GM12878 (cell line): ENCODE measurements around the gene RIT1. TPM values are rescaled to one million over a fixed set of nuclear protein-coding genes. Genes with fewer than 3 reads are reported as not detected.

Experiments used
- CHD2 ChIP-seq: IDR thresholded peaks from 2 replicates; pipeline ENCODE4 v1.6.1; 2011; ENCODE audit warnings: low read depth, low read length, improper control_type of control experiment, borderline replicate concordance
- CREM ChIP-seq: IDR thresholded peaks from 2 replicates; pipeline ENCODE4 v1.6.1; 2014; ENCODE audit warnings: antibody characterized with exemption, low read depth
- FOXM1 ChIP-seq: IDR thresholded peaks from 2 replicates; pipeline ENCODE4 v1.6.1; 2012; ENCODE audit warnings: low read depth, mild to moderate bottlenecking, inconsistent platforms, low read length, moderate library complexity
- IKZF2 ChIP-seq, 2 experiments: fragments of 450-650 bp; IDR thresholded peaks; 2 replicates each; pipeline ENCODE4 v1.6.1; 2017; ENCODE audit warnings: mild to moderate bottlenecking in 2 of 2, moderate library complexity in 2 of 2
- JUNB ChIP-seq: IDR thresholded peaks from 2 replicates; pipeline ENCODE4 v1.6.1; 2016; ENCODE audit warnings: antibody characterized with exemption, mild to moderate bottlenecking
- LARP7 ChIP-seq: fragments of 450-650 bp; IDR thresholded peaks from 2 replicates; pipeline ENCODE4 v1.6.1; 2017; ENCODE audit warnings: mild to moderate bottlenecking
- MEF2B ChIP-seq: fragments of 450-650 bp; IDR thresholded peaks from 2 replicates; pipeline ENCODE4 v1.6.1; 2018; ENCODE audit warnings: mild to moderate bottlenecking, moderate library complexity; ENCODE audit not compliant: partially characterized antibody, poor library complexity, severe bottlenecking
- NFIC ChIP-seq: IDR thresholded peaks from 2 replicates; pipeline ENCODE4 v1.6.1; 2012; ENCODE audit warnings: low read depth, mild to moderate bottlenecking, inconsistent platforms, low read length, moderate library complexity
- RCOR1 ChIP-seq: conservative IDR thresholded peaks from 2 replicates; pipeline ENCODE4 v1.6.1; 2012; ENCODE audit warnings: low read depth, low read length, improper control_type of control experiment
- polyA plus RNA-seq, 11 experiments: library from polyadenylated mRNA; depleted of rRNA in 4 of 11; unstranded in 6 of 11; stranded (reverse) in 5 of 11; fragments of >200 nt; fragmentation: Nextera tagmentation in 4 of 11; fragmentation: Illumina TruSeq in 1 of 11; extraction: Ambion mirVana in 4 of 11; extraction: Trizol in 1 of 11; gene quantifications; 1 replicate in 1 of 11; 2 replicates in 10 of 11; pipeline versions ENCODE4 v1.2.1 to v1.2.3, GENCODE V29; 2011 to 2016; ENCODE audit warnings: inconsistent platforms in 2 of 11, missing spikeins in 2 of 11, low read depth in 1 of 11
- total RNA-seq, 4 experiments: library from RNA; depleted of rRNA in 3 of 4; stranded (reverse); fragments of >200 nt in 3 of 4; fragmentation: Illumina TruSeq in 1 of 4; extraction: Trizol in 1 of 4; gene quantifications; 2 replicates each; pipeline versions ENCODE4 v1.2.1 to v1.2.3, GENCODE V29; 2013 to 2021
- TF ChIP-seq, protein P1 (sequence below): IDR thresholded peaks from 2 replicates; pipeline ENCODE4 v1.6.1; 2012; ENCODE audit warnings: improper control_type of control experiment, low read depth, low read length; ENCODE audit not compliant: insufficient replicate concordance
- TF ChIP-seq, protein P2 (sequence below): fragments of 450-650 bp; IDR thresholded peaks from 2 replicates; pipeline ENCODE4 v1.6.1; 2017; ENCODE audit warnings: antibody characterized with exemption, mild to moderate bottlenecking, moderate library complexity

RIT1 gene
- total and polyA plus RNA-seq, 10 of the 15 experiments (the other 5 are each of a cell fraction or from before 2014, with no cell fraction given), result 6.8 to 61.5 (median 13.7) TPM

DNA sequence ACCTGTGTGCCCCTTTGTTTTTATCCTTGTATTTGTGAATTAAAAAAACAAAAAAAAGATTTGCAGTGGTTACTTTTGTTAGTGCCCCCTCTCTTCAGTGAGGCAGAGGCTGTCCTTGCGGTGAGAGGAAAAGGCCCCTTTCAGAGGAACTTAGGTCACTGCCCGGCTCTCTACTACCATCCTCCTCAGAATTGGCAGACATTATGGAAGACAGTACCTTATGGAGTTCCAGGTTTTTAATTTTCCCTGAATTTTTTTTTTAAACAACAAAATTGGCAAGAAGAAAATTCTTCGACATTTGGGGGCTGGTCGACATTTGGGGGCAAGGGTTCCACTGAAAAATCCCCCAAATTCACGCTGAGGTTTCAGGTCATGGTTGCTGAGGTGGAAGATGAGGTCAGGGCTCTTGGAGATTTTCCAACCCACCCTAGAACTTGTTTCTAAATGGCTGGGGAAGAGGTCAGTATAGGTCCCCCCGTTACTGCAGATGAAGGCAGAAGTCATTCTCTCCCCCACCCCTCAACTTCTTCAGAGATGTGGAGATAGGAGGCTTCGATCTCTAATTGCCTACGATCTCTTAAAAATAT lies 35.6 kb upstream of the RIT1 start (continued):
- TF ChIP-seq, protein P1, sequence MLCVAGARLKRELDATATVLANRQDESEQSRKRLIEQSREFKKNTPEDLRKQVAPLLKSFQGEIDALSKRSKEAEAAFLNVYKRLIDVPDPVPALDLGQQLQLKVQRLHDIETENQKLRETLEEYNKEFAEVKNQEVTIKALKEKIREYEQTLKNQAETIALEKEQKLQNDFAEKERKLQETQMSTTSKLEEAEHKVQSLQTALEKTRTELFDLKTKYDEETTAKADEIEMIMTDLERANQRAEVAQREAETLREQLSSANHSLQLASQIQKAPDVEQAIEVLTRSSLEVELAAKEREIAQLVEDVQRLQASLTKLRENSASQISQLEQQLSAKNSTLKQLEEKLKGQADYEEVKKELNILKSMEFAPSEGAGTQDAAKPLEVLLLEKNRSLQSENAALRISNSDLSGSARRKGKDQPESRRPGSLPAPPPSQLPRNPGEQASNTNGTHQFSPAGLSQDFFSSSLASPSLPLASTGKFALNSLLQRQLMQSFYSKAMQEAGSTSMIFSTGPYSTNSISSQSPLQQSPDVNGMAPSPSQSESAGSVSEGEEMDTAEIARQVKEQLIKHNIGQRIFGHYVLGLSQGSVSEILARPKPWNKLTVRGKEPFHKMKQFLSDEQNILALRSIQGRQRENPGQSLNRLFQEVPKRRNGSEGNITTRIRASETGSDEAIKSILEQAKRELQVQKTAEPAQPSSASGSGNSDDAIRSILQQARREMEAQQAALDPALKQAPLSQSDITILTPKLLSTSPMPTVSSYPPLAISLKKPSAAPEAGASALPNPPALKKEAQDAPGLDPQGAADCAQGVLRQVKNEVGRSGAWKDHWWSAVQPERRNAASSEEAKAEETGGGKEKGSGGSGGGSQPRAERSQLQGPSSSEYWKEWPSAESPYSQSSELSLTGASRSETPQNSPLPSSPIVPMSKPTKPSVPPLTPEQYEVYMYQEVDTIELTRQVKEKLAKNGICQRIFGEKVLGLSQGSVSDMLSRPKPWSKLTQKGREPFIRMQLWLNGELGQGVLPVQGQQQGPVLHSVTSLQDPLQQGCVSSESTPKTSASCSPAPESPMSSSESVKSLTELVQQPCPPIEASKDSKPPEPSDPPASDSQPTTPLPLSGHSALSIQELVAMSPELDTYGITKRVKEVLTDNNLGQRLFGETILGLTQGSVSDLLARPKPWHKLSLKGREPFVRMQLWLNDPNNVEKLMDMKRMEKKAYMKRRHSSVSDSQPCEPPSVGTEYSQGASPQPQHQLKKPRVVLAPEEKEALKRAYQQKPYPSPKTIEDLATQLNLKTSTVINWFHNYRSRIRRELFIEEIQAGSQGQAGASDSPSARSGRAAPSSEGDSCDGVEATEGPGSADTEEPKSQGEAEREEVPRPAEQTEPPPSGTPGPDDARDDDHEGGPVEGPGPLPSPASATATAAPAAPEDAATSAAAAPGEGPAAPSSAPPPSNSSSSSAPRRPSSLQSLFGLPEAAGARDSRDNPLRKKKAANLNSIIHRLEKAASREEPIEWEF, result no peak
- TF ChIP-seq RCOR1 (no peak), JUNB (0 out of 2 replicates have a peak, but pooled peaks have one; percentile 6), NFIC (peak; percentile 21), IKZF2 (IDR thresholded peaks at IDR 0.05) (no peak), CHD2 (no peak), FOXM1 (no peak), MEF2B (no peak), LARP7 (no peak), CREM (0 out of 2 replicates have a peak, but pooled peaks have one; percentile 29)
- TF ChIP-seq, protein P2, sequence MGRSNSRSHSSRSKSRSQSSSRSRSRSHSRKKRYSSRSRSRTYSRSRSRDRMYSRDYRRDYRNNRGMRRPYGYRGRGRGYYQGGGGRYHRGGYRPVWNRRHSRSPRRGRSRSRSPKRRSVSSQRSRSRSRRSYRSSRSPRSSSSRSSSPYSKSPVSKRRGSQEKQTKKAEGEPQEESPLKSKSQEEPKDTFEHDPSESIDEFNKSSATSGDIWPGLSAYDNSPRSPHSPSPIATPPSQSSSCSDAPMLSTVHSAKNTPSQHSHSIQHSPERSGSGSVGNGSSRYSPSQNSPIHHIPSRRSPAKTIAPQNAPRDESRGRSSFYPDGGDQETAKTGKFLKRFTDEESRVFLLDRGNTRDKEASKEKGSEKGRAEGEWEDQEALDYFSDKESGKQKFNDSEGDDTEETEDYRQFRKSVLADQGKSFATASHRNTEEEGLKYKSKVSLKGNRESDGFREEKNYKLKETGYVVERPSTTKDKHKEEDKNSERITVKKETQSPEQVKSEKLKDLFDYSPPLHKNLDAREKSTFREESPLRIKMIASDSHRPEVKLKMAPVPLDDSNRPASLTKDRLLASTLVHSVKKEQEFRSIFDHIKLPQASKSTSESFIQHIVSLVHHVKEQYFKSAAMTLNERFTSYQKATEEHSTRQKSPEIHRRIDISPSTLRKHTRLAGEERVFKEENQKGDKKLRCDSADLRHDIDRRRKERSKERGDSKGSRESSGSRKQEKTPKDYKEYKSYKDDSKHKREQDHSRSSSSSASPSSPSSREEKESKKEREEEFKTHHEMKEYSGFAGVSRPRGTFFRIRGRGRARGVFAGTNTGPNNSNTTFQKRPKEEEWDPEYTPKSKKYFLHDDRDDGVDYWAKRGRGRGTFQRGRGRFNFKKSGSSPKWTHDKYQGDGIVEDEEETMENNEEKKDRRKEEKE, result no peak
